Activated T-helper 2 cell treated with anti-CD3 and anti-CD28 coated beads, Interferon-gamma antibody, Interleukin-2, Interleukin-4, amounts not matched to agents 10 μg/mL and 5 μg/mL and 100 μg/mL, durations not matched to agents 14 hours and 24 hours and 36 hours (primary cell): Measurements from ENCODE around the gene ZNF124. TPM values are rescaled to one million over a fixed set of nuclear protein-coding genes. Genes with fewer than 3 reads are reported as not detected.
"Not testable (repeated sequence)": the region's sequence is repeated elsewhere in the genome, so short reads cannot be mapped to it uniquely, and the experiment has no call there.

Experiments
- DNase-seq: peaks from one replicate; pipeline ENCODE4 v3.0.0; 2021; ENCODE audit warnings: low spot score
- H3K27ac Mint-ChIP-seq: one replicate; pipeline ENCODE4 v1.8.0; 2021; ENCODE audit warnings: mixed read lengths
- H3K27me3 Mint-ChIP-seq: one replicate; pipeline ENCODE4 v1.8.0; 2021; ENCODE audit warnings: low read depth, mixed read lengths
- H3K36me3 Mint-ChIP-seq: one replicate; pipeline ENCODE4 v1.8.0; 2021; ENCODE audit warnings: low read depth, mixed read lengths
- H3K4me1 Mint-ChIP-seq: one replicate; pipeline ENCODE4 v1.8.0; 2021; ENCODE audit warnings: low read depth, mixed read lengths
- H3K4me3 Mint-ChIP-seq: one replicate; pipeline ENCODE4 v1.8.0; 2021; ENCODE audit warnings: low read depth, mild to moderate bottlenecking, moderate library complexity, mixed read lengths
- H3K9me3 Mint-ChIP-seq: one replicate; pipeline ENCODE4 v1.8.0; 2021; ENCODE audit warnings: mixed read lengths
- intact Hi-C: fragments of 100-400 bp; cut with micrococcal nuclease; formaldehyde crosslinking; loops from one replicate; pipeline ENCODE4 v1.15.1; 2023
- total RNA-seq: library from RNA; stranded (reverse); gene quantifications from 2 replicates; pipeline ENCODE4 v1.2.3, GENCODE V29; 2022

The ZNF124 gene
- total RNA-seq, result 14.0 and 16.9 TPM in 2 replicates

GRCh38 chr1:247171875-247172563 is at the start of gene ZNF124:
Gene ZNF124, minus strand, starts transcription at chr1:247172020. Its CDS starts 143 bp downstream, at chr1:247171877.
- H3K4me1 Mint-ChIP-seq, H3K27me3 Mint-ChIP-seq, DNase-seq, intact Hi-C loops, H3K27ac Mint-ChIP-seq, H3K4me3 Mint-ChIP-seq: not testable (repeated sequence)
- Mint-ChIP-seq H3K36me3 (peaks cover 27% of the 10 kb centered on the region), H3K9me3 (peaks cover 26% of the 10 kb centered on the region)

- H3K4me1 Mint-ChIP-seq, H3K36me3 Mint-ChIP-seq, H3K27ac Mint-ChIP-seq, H3K27me3 Mint-ChIP-seq, H3K4me3 Mint-ChIP-seq, DNase-seq, intact Hi-C loops: not testable (repeated sequence)
- peaks cover 32% of the 10 kb centered on the region for H3K9me3 Mint-ChIP-seq
Observed at GRCh38 chr1:247220280-247220679, 48.5 kb upstream of the ZNF124 start.

GRCh38 chr1:247218121-247218651 is 46.4 kb upstream of the ZNF124 start:
- no peaks in the 10 kb centered on the region for H3K36me3 Mint-ChIP-seq
- H3K4me1 Mint-ChIP-seq, result peaks cover 9% of the 10 kb centered on the region
- no peak for DNase-seq
- intact Hi-C loops, result loop anchor here (10.0 kb wide), 1 partner anchor 187 kb away; no protein-coding TSS in a partner anchor
- H3K27ac Mint-ChIP-seq, result no peak overlapping the region
- peaks cover 23% of the 10 kb centered on the region for H3K9me3 Mint-ChIP-seq
- no peak overlapping the region for H3K4me3 Mint-ChIP-seq
- H3K27me3 Mint-ChIP-seq, result peaks cover 3% of the 10 kb centered on the region

- intact Hi-C loops, result loop anchor here (10.0 kb wide), 1 partner anchor 189 kb away; no protein-coding TSS in a partner anchor
- H3K27me3 Mint-ChIP-seq, result peaks cover 3% of the 10 kb centered on the region
- H3K4me3 Mint-ChIP-seq, result no peak overlapping the region
- peaks cover 10% of the 10 kb centered on the region for H3K9me3 Mint-ChIP-seq
- no peaks in the 10 kb centered on the region for H3K36me3 Mint-ChIP-seq
- DNase-seq, result no peak
- peaks cover 24% of the 10 kb centered on the region for H3K4me1 Mint-ChIP-seq
- H3K27ac Mint-ChIP-seq, result no peak overlapping the region
Observed at GRCh38 chr1:247216261-247216660, 44.4 kb upstream of the ZNF124 start.

- H3K9me3 Mint-ChIP-seq, result peaks cover 12% of the 10 kb centered on the region
- peaks cover 3% of the 10 kb centered on the region for H3K27me3 Mint-ChIP-seq
- intact Hi-C loops, result loop anchor here (5.0 to 10.0 kb wide), 2 partner anchors 46 to 192 kb away; no protein-coding TSS in a partner anchor
- H3K4me3 Mint-ChIP-seq, result no peak overlapping the region
- no peak for DNase-seq
- peaks cover 40% of the 10 kb centered on the region for H3K4me1 Mint-ChIP-seq
- H3K36me3 Mint-ChIP-seq, result peaks cover 25% of the 10 kb centered on the region
- no peak overlapping the region for H3K27ac Mint-ChIP-seq
Observed at GRCh38 chr1:247212627-247213617, 41.1 kb upstream of the ZNF124 start.

GRCh38 chr1:247212012-247212411 is 40.2 kb upstream of the ZNF124 start:
- Mint-ChIP-seq H3K36me3 (peaks cover 34% of the 10 kb centered on the region), H3K4me1 (peaks cover 46% of the 10 kb centered on the region), H3K27ac (no peak overlapping the region), H3K4me3 (peak overlapping the region; percentile 30), H3K27me3 (peaks cover 3% of the 10 kb centered on the region), H3K9me3 (peaks cover 16% of the 10 kb centered on the region)
- DNase-seq, result no peak
- intact Hi-C loops, result loop anchor here (5.0 to 10.0 kb wide), 2 partner anchors 45 to 193 kb away; no protein-coding TSS in a partner anchor

- Mint-ChIP-seq H3K27me3 (no peaks in the 10 kb centered on the region), H3K4me3 (peak overlapping the region; percentile 30), H3K27ac (no peak overlapping the region), H3K9me3 (peaks cover 17% of the 10 kb centered on the region), H3K36me3 (peaks cover 41% of the 10 kb centered on the region), H3K4me1 (peaks cover 46% of the 10 kb centered on the region)
- no peak for DNase-seq
- intact Hi-C loops, result loop anchor here (2.0 to 10.0 kb wide), 5 partner anchors 44 to 281 kb away; partner anchors contain the start of genes AHCTF1, ZNF669 and ZNF670
Observed at GRCh38 chr1:247211339-247211738, 39.5 kb upstream of the ZNF124 start.

GRCh38 chr1:247210376-247211117 is 38.7 kb upstream of the ZNF124 start:
- peaks cover 25% of the 10 kb centered on the region for H3K9me3 Mint-ChIP-seq
- H3K27ac Mint-ChIP-seq, result peak overlapping the region; percentile 93
- intact Hi-C loops, result loop anchor here (1.0 to 10.0 kb wide), 6 partner anchors 43 to 280 kb away; partner anchors contain the start of genes AHCTF1, ZNF496, ZNF669 and ZNF670
- peak overlapping the region; percentile 86 for H3K4me3 Mint-ChIP-seq
- no peaks in the 10 kb centered on the region for H3K27me3 Mint-ChIP-seq
- DNase-seq, result peak; percentile 94
- H3K36me3 Mint-ChIP-seq, result peaks cover 49% of the 10 kb centered on the region
- H3K4me1 Mint-ChIP-seq, result peaks cover 48% of the 10 kb centered on the region

GRCh38 chr1:247210062-247210375 is 38.2 kb upstream of the ZNF124 start:
- Mint-ChIP-seq H3K27ac (peak overlapping the region; percentile 93), H3K4me3 (peak overlapping the region; percentile 86), H3K36me3 (peaks cover 54% of the 10 kb centered on the region), H3K9me3 (peaks cover 27% of the 10 kb centered on the region), H3K4me1 (peaks cover 47% of the 10 kb centered on the region), H3K27me3 (no peaks in the 10 kb centered on the region)
- no peak for DNase-seq
- intact Hi-C loops, result loop anchor here (1.0 to 10.0 kb wide), 6 partner anchors 43 to 279 kb away; partner anchors contain the start of genes AHCTF1, ZNF496, ZNF669 and ZNF670

GRCh38 chr1:247209396-247209795 is 37.6 kb upstream of the ZNF124 start:
- Mint-ChIP-seq H3K27me3 (no peaks in the 10 kb centered on the region), H3K4me1 (peaks cover 45% of the 10 kb centered on the region), H3K9me3 (peaks cover 27% of the 10 kb centered on the region), H3K27ac (peak overlapping the region; percentile 38), H3K36me3 (peaks cover 60% of the 10 kb centered on the region), H3K4me3 (peak overlapping the region; percentile 86)
- intact Hi-C loops, result no loop called here
- DNase-seq, result no peak

GRCh38 chr1:247204177-247204647 is 32.4 kb upstream of the ZNF124 start:
- Mint-ChIP-seq H3K27me3 (no peaks in the 10 kb centered on the region), H3K27ac (no peak overlapping the region), H3K9me3 (peaks cover 61% of the 10 kb centered on the region), H3K4me3 (no peak overlapping the region), H3K4me1 (peaks cover 17% of the 10 kb centered on the region), H3K36me3 (peaks cover 99% of the 10 kb centered on the region)
- intact Hi-C loops, result no loop called here
- no peak for DNase-seq

GRCh38 chr1:247198781-247199180 is 27.0 kb upstream of the ZNF124 start:
- Mint-ChIP-seq H3K4me3 (no peak overlapping the region), H3K27me3 (no peaks in the 10 kb centered on the region), H3K9me3 (peaks cover 79% of the 10 kb centered on the region), H3K36me3 (peaks cover 100% of the 10 kb centered on the region), H3K27ac (no peak overlapping the region), H3K4me1 (no peaks in the 10 kb centered on the region)
- intact Hi-C loops, result no loop called here
- no peak for DNase-seq
